ENCODE results near the gene KLHL17. TPM values are rescaled to one million over a fixed set of nuclear protein-coding genes. Genes with fewer than 3 reads are reported as not detected.

KLHL17 gene
- total RNA-seq, 1 donor from 2014 or later = 17.0 TPM

GRCh38 chr1:941015-941587 is 19.3 kb upstream of the KLHL17 start:
- DNase-seq (no peak), ATAC-seq (peak in 1 of 2 donors; percentile 0)
- no peak for TF ChIP-seq CTCF (IDR thresholded peaks at IDR 0.05)
- H3K27me3 ChIP-seq (ENCODE audit: low read depth) = peaks cover 76% of the 10 kb centered on the region
- H3K27ac ChIP-seq = peak overlapping the region; percentile 9
- intact Hi-C loops (cut with DNase I) = no loop called here
- H3K9me3 ChIP-seq = no peaks in the 10 kb centered on the region
- peaks cover 6% of the 10 kb centered on the region for H3K36me3 ChIP-seq
- peaks cover 35% of the 10 kb centered on the region for H3K4me1 ChIP-seq
- peak overlapping the region; percentile 46 for H3K4me3 ChIP-seq

- no peak for TF ChIP-seq CTCF (IDR thresholded peaks at IDR 0.05)
- Histone ChIP-seq H3K27me3 (ENCODE audit: low read depth) (peaks cover 69% of the 10 kb centered on the region), H3K27ac (peak overlapping the region; percentile 28), H3K4me1 (peaks cover 35% of the 10 kb centered on the region), H3K9me3 (no peaks in the 10 kb centered on the region), H3K36me3 (peaks cover 12% of the 10 kb centered on the region), H3K4me3 (peak overlapping the region; percentile 46)
- peak; percentile 64 for DNase-seq
- ATAC-seq = peak; percentile 27 to 36
- intact Hi-C loops (cut with DNase I) = no loop called here
These were observed 18.6 kb upstream of the KLHL17 start for GRCh38 chr1:941588-942383.

- ATAC-seq (no peak), DNase-seq (no peak)
- no peaks in the 10 kb centered on the region for H3K9me3 ChIP-seq
- H3K27me3 ChIP-seq (ENCODE audit: low read depth) = peaks cover 63% of the 10 kb centered on the region
- no peak for TF ChIP-seq CTCF (IDR thresholded peaks at IDR 0.05)
- H3K36me3 ChIP-seq = peaks cover 19% of the 10 kb centered on the region
- peak overlapping the region; percentile 46 for H3K4me3 ChIP-seq
- H3K27ac ChIP-seq = peak overlapping the region; percentile 28
- peaks cover 35% of the 10 kb centered on the region for H3K4me1 ChIP-seq
- intact Hi-C loops (cut with DNase I) = no loop called here
These were observed 18.0 kb upstream of the KLHL17 start for GRCh38 chr1:942411-942821.

GRCh38 chr1:942864-943533 is 17.4 kb upstream of the KLHL17 start:
- Histone ChIP-seq H3K9me3 (no peaks in the 10 kb centered on the region), H3K4me1 (peaks cover 35% of the 10 kb centered on the region), H3K27me3 (ENCODE audit: low read depth) (peaks cover 57% of the 10 kb centered on the region), H3K4me3 (peak overlapping the region; percentile 46), H3K36me3 (peaks cover 25% of the 10 kb centered on the region), H3K27ac (peak overlapping the region; percentile 49)
- DNase-seq (no peak), ATAC-seq (peak; percentile 5 to 6)
- no peak for TF ChIP-seq CTCF (IDR thresholded peaks at IDR 0.05)
- intact Hi-C loops (cut with DNase I) = no loop called here

GRCh38 chr1:943545-944340 is 16.6 kb upstream of the KLHL17 start:
- Histone ChIP-seq H3K27me3 (ENCODE audit: low read depth) (peaks cover 50% of the 10 kb centered on the region), H3K36me3 (peaks cover 32% of the 10 kb centered on the region), H3K27ac (peak overlapping the region; percentile 49), H3K4me3 (no peak overlapping the region), H3K4me1 (peaks cover 35% of the 10 kb centered on the region), H3K9me3 (no peaks in the 10 kb centered on the region)
- intact Hi-C loops (cut with DNase I) = no loop called here
- DNase-seq = no peak
- no peak for TF ChIP-seq CTCF (IDR thresholded peaks at IDR 0.05)
- no peak for ATAC-seq
